GM23248 (cell line): ENCODE measurements around the gene PSMC5.

Experiments used
- EZH2 ChIP-seq: fragments of 200-600 bp; sonication (generic); IDR thresholded peaks from 2 replicates; pipeline ENCODE4 v1.6.1; 2018; ENCODE audit warnings: antibody characterized with exemption, mild to moderate bottlenecking; ENCODE audit not compliant: insufficient read depth, poor library complexity, severe bottlenecking
- EZH2phosphoT487 ChIP-seq: fragments of 200-600 bp; sonication (generic); IDR thresholded peaks from 2 replicates; pipeline ENCODE4 v1.6.1; 2018; ENCODE audit warnings: antibody characterized with exemption, moderate library complexity, mild to moderate bottlenecking, low read depth; ENCODE audit not compliant: insufficient read depth

- no peak for TF ChIP-seq EZH2
- TF ChIP-seq EZH2phosphoT487 = no peak
Observed at GRCh38 chr17:63790057-63790456, 37.2 kb upstream of the PSMC5 start.
